Hypothalamus (tissue), 51 donors: ENCODE results near the gene SFTPA1.
"Not testable (repeated sequence)": the region's sequence is repeated elsewhere in the genome, so short reads cannot be mapped to it uniquely, and the experiment has no call there.

Source experiments
- DNase-seq, 51 donors: peaks; one replicate each; lab custom pipeline; 2025; lab: John Stamatoyannopoulos, UW

The SFTPA1 gene

DNA sequence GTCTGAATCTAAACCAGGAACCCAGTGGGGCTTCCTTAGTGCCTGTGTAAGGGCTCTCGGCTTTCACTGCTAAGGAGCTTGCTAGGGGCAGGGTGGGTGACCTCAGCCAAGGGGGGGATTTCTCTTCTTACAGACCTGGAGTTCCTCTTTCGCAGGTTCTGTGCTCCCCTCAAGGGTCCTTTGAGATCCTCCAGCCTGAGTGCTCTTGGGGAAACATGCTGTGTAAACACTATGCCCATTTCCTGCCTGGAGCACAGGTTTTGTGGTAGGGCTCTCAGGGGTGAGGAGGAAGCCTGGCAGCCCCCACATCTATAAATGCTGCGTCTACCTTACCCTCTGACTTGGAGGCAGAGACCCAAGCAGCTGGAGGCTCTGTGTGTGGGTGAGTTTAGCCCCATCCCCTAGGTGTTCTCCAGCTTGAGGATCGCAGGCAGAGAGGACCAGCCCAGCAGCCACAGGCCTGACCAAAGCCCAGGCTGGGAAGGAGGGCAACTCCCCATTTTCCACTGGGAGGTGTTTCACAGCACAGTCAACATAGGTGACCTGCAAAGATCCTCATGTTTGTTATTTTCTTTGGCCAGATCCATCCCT is at the start of gene SFTPA1:
Gene SFTPA1 (plus strand): TSS at position 339 of the 591 bp plus-strand sequence. CDS start 887 bp downstream, outside the sequence.
- DNase-seq: no peak

DNA sequence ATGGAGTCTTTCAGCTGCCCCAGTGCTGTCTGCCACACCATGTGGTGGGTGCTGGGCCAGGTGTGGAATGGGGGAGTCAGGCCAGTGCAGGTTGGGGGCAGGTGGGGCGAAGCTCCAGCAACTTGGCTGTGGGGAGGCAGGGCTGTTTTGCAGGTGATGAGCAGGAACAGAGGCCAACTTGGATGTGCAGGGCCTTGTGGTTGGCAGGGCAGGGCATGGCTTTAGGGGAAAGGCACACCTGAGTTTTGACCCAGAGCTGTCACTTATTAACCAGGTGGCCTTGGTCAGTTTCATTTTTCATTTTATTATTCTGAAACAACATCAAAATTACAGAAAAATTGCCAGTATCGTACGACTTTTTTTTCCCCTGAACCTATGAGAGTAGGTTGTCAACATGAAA is 49.5 kb upstream of the SFTPA1 start:
- no peak for DNase-seq

GRCh38 chr10:79562135-79562756 is 48.5 kb upstream of the SFTPA1 start:
- peak in 35 of 51 donors; percentile 2 to 72 (median 38) for DNase-seq

DNA sequence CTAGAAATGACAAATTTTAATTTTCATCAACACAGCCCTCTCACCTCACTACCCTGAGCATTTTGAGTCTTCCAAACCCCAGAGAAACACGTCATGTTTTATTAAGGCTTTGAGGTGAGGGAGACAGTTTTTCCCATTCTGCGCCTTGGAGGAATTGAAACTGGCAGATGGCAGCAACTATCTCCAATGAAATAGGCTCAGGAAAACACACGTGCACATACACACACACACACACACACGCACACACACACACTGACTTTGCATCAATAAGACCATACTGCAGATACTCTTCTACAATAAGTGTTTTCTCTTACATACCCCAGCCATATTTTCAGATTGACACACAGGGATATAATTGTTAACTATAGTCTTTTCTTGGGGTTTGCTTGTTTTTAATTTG is 47.3 kb upstream of the SFTPA1 start:
- DNase-seq: no peak

DNA sequence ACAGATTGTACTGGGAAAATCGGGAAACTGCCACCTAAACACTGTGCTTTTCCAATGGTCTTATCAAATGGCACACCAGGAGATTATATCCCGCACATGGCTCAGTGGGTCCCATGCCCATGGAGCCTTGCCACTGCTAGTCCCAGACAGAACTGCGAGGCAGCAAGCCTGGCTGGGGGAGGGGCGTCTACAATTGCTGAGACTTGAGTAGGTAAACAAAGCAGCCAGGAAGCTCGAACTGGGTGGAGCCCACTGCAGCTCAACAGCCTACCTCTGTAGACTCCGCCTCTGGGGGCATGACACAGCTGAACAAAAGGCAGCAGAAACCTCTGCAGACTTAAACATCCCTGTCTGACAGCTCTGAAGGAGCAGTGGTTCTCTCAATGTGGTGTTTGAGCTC is 40.1 kb upstream of the SFTPA1 start:
- not testable (repeated sequence) for DNase-seq

DNA sequence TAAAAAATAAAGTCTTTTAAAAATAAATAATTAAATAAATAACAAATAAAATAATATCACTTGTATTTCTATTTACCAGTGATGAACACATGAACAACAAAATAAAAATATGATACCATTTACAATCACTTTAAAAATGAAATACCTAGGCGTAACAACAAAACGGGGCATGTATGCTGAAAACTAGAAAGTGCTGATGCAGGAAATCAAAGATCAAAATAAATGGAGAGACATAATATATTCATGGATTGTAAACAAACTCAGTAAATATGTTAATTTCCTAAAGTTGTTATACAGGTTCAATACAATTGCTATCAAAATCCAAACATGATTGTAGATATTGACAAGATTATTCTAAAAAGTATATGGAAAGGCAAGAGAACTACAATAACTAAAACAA is 31.4 kb upstream of the SFTPA1 start:
- DNase-seq: no peak

- no peak for DNase-seq
Measured at GRCh38 chr10:79581044-79581443, 29.7 kb upstream of the SFTPA1 start.

GRCh38 chr10:79582096-79582495 is 28.6 kb upstream of the SFTPA1 start:
- DNase-seq: no peak

GRCh38 chr10:79582954-79583353 is 27.8 kb upstream of the SFTPA1 start:
- not testable (repeated sequence) for DNase-seq

DNA sequence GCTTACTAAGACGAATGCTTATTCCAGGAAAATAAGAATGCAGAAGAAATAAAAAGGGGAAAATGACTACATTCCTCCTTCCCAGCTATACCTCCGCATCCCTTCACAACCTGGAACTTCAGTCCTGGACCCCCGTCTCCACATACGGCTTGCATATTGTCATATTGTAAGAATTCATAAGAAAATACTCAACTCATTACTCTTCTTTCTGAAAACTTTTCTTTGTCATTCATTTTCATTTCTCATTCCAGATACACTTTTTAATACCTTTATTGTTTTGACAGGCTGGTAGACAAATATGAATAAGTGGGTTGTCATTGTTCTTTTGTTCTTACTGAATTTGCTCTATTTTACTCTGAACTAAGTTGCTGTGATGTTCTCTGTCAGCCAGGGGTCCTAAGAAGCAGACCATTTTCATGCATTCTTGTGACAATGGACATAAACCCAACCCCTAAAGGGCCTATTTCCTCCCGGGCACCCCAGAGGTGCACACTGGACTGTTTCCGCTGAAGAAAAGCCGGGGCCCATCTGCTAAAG is 27.2 kb upstream of the SFTPA1 start:
- no peak for DNase-seq

DNA sequence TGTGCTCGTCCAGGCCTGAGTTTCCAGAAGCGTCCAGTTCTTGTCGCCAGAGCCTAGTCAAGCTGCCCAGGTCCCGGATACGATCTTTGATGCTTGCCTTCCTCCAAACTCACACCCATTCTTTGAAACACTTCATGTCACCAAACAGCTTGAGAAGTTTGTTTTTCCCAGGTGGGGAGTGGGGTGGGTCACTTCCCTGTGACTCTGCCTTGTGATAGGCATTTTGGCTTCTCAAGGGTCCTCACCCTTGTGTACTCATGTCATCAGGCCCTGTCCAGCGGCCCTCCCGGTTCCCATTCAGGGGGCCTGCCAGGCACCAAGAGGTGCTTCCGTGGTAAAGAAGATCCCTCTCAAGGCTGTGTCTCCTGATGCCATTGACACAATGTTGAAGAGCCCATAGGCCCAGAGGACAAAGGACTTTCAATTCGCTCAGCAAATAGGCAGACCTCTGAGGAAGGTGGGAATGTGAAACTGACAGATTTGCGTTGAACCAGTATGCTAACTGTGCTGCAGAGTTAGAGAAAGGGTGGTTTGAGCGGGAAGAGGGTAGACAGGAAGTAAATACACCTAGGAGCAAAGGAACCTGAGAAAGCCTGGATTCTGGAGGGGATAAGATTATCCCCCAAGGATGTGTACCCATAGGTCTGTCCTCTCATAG is 24.7 kb upstream of the SFTPA1 start:
- DNase-seq: no peak

DNA sequence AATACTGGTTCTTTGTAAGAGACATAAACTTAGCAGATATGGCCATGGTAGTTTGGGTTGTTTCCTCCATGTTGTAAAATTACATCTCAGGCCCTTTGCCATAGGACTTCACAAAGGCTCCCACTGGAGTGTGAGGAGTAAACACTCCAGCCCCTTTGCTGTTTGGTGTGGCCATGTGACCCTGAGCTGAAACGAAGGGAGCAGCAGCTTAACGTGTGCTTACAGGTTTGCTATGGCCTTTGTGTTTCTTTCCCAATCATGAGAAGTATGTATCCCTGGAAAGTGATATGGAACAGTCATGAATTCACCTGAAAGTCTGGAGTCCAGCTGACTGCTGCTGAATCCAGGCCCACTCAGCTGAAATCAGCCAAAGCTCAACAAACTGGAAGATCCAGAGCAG is 23.8 kb upstream of the SFTPA1 start:
- no peak for DNase-seq

GRCh38 chr10:79588800-79589199 is 21.9 kb upstream of the SFTPA1 start:
- DNase-seq: no peak

- DNase-seq: no peak
Measured at GRCh38 chr10:79593377-79593776, 17.4 kb upstream of the SFTPA1 start.

DNA sequence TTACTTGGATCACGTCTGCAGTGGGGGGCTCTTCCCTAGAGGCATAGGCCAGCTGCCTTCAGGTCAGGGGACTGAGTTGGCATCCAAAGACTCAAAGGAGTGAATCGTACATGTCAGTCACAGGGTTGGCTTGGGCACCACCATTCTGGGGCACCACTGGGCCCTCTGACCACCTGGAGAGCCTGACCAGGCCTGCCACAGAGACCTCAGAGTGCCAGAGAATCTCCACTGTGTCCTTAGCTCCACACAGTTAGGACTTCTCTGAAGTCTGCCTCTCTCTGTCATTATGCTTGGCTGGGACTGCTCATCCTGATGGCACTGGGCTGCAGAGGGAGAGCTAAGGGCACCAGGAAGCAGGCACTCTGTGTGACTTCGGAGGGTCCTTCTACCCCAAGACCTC is 16.2 kb upstream of the SFTPA1 start:
- DNase-seq: not testable (repeated sequence)

- DNase-seq: no peak
Measured at GRCh38 chr10:79595510-79595909, 15.2 kb upstream of the SFTPA1 start.

- DNase-seq: not testable (repeated sequence)
Measured at GRCh38 chr10:79599644-79600043, 11.1 kb upstream of the SFTPA1 start.

- no peak for DNase-seq
Measured at GRCh38 chr10:79601939-79602338, 8.8 kb upstream of the SFTPA1 start.

GRCh38 chr10:79602953-79603352 is 7.8 kb upstream of the SFTPA1 start:
- DNase-seq: no peak

DNA sequence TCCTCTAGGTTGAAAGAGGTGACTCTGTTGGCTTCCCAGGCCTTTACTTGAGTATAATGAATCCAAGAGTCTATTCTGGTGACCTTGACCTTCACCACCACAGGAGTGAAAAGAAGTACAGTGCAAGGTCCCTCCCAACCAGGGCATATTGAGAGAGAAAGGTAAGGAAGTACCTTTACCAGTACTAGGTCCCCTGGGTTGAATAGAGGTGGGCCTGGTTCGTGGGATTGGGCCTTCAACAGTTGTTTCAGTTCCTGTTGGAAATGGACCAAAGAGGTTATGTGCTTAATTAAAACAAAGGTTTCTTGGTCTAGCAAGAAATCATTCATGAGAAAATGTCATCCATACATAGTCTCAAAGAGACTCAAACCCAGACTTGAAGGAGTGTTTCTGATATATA is 6.4 kb upstream of the SFTPA1 start:
- no peak for DNase-seq

GRCh38 chr10:79605308-79605707 is 5.4 kb upstream of the SFTPA1 start:
- no peak for DNase-seq
